Kidney epithelial cell (primary cell): ENCODE results near the gene RPL39. TPM values are rescaled to one million over a fixed set of nuclear protein-coding genes. Genes with fewer than 3 reads are reported as not detected.
"Not testable (repeated sequence)": the region's sequence is repeated elsewhere in the genome, so short reads cannot be mapped to it uniquely, and the experiment has no call there.

Experiments used
- DNase-seq: peaks from one replicate; pipeline ENCODE4 v3.0.0-alpha.2; 2010; ENCODE audit warnings: low read depth
- H3K27me3 ChIP-seq: 2 replicates; pipeline ENCODE4 v1.6.0; 2011; ENCODE audit warnings: low read length; ENCODE audit not compliant: control insufficient read depth, insufficient read depth
- H3K36me3 ChIP-seq: 2 replicates; pipeline ENCODE4 v1.5.1; 2011; ENCODE audit warnings: low read length; ENCODE audit not compliant: control insufficient read depth, insufficient read depth
- H3K4me3 ChIP-seq: 2 replicates; pipeline ENCODE4 v1.5.1; 2011; ENCODE audit warnings: low read depth, mild to moderate bottlenecking, control low read depth, low read length
- total RNA-seq: library from RNA; depleted of rRNA; stranded (reverse); fragments of >200 nt; gene quantifications from 2 replicates; pipeline ENCODE4 v1.2.3, GENCODE V29; 2015
- TF ChIP-seq, protein P1 (sequence below): IDR thresholded peaks from 2 replicates; pipeline ENCODE4 v1.5.1; 2011; ENCODE audit warnings: mild to moderate bottlenecking, moderate library complexity, low read length, control low read depth, inconsistent platforms; ENCODE audit not compliant: insufficient read depth, poor library complexity, severe bottlenecking

The RPL39 gene
- total RNA-seq, 1 donor from 2014 or later = 9,048 TPM

- TF ChIP-seq, protein P1, sequence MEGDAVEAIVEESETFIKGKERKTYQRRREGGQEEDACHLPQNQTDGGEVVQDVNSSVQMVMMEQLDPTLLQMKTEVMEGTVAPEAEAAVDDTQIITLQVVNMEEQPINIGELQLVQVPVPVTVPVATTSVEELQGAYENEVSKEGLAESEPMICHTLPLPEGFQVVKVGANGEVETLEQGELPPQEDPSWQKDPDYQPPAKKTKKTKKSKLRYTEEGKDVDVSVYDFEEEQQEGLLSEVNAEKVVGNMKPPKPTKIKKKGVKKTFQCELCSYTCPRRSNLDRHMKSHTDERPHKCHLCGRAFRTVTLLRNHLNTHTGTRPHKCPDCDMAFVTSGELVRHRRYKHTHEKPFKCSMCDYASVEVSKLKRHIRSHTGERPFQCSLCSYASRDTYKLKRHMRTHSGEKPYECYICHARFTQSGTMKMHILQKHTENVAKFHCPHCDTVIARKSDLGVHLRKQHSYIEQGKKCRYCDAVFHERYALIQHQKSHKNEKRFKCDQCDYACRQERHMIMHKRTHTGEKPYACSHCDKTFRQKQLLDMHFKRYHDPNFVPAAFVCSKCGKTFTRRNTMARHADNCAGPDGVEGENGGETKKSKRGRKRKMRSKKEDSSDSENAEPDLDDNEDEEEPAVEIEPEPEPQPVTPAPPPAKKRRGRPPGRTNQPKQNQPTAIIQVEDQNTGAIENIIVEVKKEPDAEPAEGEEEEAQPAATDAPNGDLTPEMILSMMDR = peak; percentile 29
- DNase-seq = no peak
- Histone ChIP-seq H3K36me3 (no peaks in the 10 kb centered on the region), H3K4me3 (no peak overlapping the region), H3K27me3 (peaks cover 6% of the 10 kb centered on the region)
Observed at GRCh38 chrX:119753639-119754257, 37.7 kb downstream of the RPL39 start.

GRCh38 chrX:119753001-119753400 is 38.4 kb downstream of the RPL39 start:
- no peak overlapping the region for H3K4me3 ChIP-seq
- H3K27me3 ChIP-seq = peaks cover 3% of the 10 kb centered on the region
- no peaks in the 10 kb centered on the region for H3K36me3 ChIP-seq
- TF ChIP-seq, protein P1 = no peak
- DNase-seq = no peak

DNA sequence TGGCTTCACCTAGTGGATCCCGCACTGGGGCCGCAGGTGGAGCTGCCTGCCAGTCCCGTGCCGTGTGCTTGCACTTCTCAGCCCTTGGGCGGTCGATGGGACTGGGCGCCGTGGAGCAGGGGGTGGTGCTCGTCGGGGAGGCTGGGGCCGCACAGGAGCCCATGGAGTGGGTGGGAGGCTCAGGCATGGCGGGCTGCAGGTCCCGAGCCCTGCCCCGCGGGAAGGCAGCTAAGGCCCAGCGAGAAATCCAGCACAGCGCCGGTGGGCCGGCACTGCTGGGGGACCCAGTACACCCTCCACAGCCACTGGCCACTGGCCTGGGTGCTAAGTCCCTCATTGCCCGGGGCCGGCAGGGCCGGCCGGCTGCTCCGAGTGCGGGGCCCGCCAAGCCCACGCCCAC is 40.7 kb downstream of the RPL39 start:
- H3K27me3 ChIP-seq, H3K36me3 ChIP-seq, DNase-seq, H3K4me3 ChIP-seq: not testable (repeated sequence)

DNA sequence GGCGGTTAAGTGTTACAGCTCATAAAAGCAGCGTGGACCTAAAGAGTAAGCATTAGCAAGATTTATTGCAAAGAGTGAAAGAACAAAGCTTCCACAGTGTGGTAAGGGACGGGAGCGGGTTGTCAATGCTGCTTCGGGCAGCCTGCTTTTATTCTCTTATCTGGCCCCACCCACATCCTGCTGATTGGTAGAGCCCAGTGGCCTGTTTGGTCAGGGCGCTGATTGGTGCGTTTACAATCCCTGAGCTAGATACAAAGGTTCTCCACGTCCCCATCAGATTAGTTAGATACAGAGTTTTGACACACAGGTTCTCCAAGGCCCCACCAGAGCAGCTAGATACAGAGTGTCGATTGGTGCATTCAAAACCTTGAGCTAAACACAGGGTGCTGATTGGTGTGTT is 41.3 kb downstream of the RPL39 start:
- not testable (repeated sequence) for DNase-seq, H3K27me3 ChIP-seq, H3K36me3 ChIP-seq, H3K4me3 ChIP-seq

DNA sequence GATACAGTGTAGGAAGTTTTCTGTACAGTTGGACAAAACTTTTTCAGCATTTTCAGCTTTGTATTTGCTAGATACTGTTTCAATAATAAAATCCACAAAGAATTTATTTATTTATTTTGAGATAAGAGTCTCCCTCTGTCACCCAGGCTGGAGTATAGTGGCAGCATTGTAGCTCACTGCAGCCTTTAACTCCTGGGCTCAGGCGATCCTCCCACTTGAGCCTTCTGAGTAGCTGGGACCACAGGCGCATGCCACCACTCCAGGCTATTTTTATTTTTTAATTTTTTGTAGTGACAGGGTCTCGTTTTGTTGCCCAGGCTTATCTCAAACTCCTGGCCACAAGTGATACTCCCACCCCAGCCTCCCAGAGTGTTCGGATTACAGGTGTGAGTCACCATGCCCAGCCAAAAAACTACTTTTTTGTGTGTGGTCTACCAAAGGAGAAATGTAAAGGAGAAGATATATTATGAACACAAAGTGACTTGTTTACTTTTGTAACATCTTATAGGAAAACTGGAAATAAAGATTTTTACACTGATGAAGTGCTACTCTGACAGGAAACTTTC is 46.1 kb downstream of the RPL39 start:
- no peaks in the 10 kb centered on the region for H3K36me3 ChIP-seq
- no peak overlapping the region for H3K4me3 ChIP-seq
- DNase-seq = no peak
- H3K27me3 ChIP-seq = no peaks in the 10 kb centered on the region
- TF ChIP-seq, protein P1 = no peak

- no peaks in the 10 kb centered on the region for H3K36me3 ChIP-seq
- TF ChIP-seq, protein P1 = no peak
Observed at GRCh38 chrX:119738742-119739141, 52.7 kb downstream of the RPL39 start.

More at GRCh38 chrX:119738742-119739141, 52.7 kb downstream of the RPL39 start:
- no peaks in the 10 kb centered on the region for H3K27me3 ChIP-seq
- no peak for DNase-seq
- no peak overlapping the region for H3K4me3 ChIP-seq

Other genes starting within 250 kb of the RPL39 start
- 14.5 and 27.4 TPM in 2 replicates for gene STEEP1, start 226.2 kb downstream of the RPL39 start, total RNA-seq
- 30.1 and 35.2 TPM in 2 replicates for gene UBE2A, start 217.1 kb downstream of the RPL39 start, total RNA-seq
- gene NKRF, start 185.2 kb downstream of the RPL39 start, total RNA-seq = 6.8 and 7.7 TPM in 2 replicates
- gene SEPTIN6, start 98.5 kb downstream of the RPL39 start, total RNA-seq = 30.2 and 32.0 TPM in 2 replicates
- gene SOWAHD, start 33.0 kb downstream of the RPL39 start, total RNA-seq = not detected in 2 replicates
- 3.9 and 4.7 TPM in 2 replicates for gene UPF3B, start 61.3 kb upstream of the RPL39 start, total RNA-seq
- gene RNF113A, start 80.1 kb upstream of the RPL39 start, total RNA-seq = 22.0 and 25.1 TPM in 2 replicates
- gene NDUFA1, start 80.2 kb upstream of the RPL39 start, total RNA-seq = 48.9 and 60.8 TPM in 2 replicates
- gene AKAP14, start 104.3 kb upstream of the RPL39 start, total RNA-seq = not detected in 2 replicates
- gene NKAP, start 152.1 kb upstream of the RPL39 start, total RNA-seq = 4.9 and 6.1 TPM in 2 replicates